Aorta (tissue), 5 donors: ENCODE measurements around the gene KANSL1L. TPM values are rescaled to one million over a fixed set of nuclear protein-coding genes. Genes with fewer than 3 reads are reported as not detected.

Experiments
- ATAC-seq: fragments of 200-7000 bp; cut with Tn5 transposase; one replicate; pipeline ENCODE4 v1.9.1; 2022; ENCODE audit warnings: moderate library complexity; ENCODE audit not compliant: low FRiP score
- DNase-seq, 2 donors: peaks; one replicate each; pipeline ENCODE4 v3.0.0-alpha.2; 2020
- H3K27ac ChIP-seq, 2 donors: one replicate each; pipeline ENCODE4 v1.5.1; 2013; ENCODE audit warnings: low read length in 2 of 2, mild to moderate bottlenecking in 2 of 2, moderate library complexity in 2 of 2, control low read depth in 1 of 2, inconsistent platforms in 1 of 2, low read depth in 1 of 2
- H3K27me3 ChIP-seq, 2 donors: one replicate each; pipeline ENCODE4 v1.6.1; 2013; ENCODE audit warnings: control low read depth in 1 of 2, low read length in 1 of 2, mild to moderate bottlenecking in 1 of 2, moderate library complexity in 1 of 2; ENCODE audit not compliant: insufficient read depth in 2 of 2, control insufficient read depth in 1 of 2
- H3K36me3 ChIP-seq, 2 donors: one replicate each; pipeline ENCODE4 v1.6.1; 2013; ENCODE audit warnings: control low read depth in 1 of 2, low read length in 1 of 2, mild to moderate bottlenecking in 1 of 2; ENCODE audit not compliant: insufficient read depth in 2 of 2, control insufficient read depth in 1 of 2
- H3K4me1 ChIP-seq, 2 donors: one replicate each; pipeline ENCODE4 v1.6.1; 2013; ENCODE audit warnings: low read length in 2 of 2, control low read depth in 1 of 2, mild to moderate bottlenecking in 1 of 2, moderate library complexity in 1 of 2; ENCODE audit not compliant: insufficient read depth in 2 of 2, control insufficient read depth in 1 of 2
- H3K4me3 ChIP-seq, 2 donors: one replicate each; pipeline ENCODE4 v1.5.1; 2013; ENCODE audit warnings: low read length in 2 of 2, control low read depth in 1 of 2, mild to moderate bottlenecking in 1 of 2
- H3K9me3 ChIP-seq: one replicate; pipeline ENCODE4 v1.6.1; 2013; ENCODE audit warnings: mild to moderate bottlenecking, low read length; ENCODE audit not compliant: control insufficient read depth
- WGBS, 2 donors: extraction: QIAGEN DNeasy Blood & Tissue Kit; methylation state at CpG; one replicate each; pipeline ENCODE4 v1.1.7; 2013; 5-methylcytosine and 5-hydroxymethylcytosine counted together
- intact Hi-C, 2 donors: fragments of 100-400 bp; cut with DNase I; formaldehyde crosslinking; loops; one replicate each; pipeline versions ENCODE4 v1.14.2 to v1.15.0; 2022
- polyA plus RNA-seq, 2 donors: library from polyadenylated mRNA; stranded (reverse); fragments of 200-250 nt; gene quantifications; one replicate each; pipeline ENCODE4 v1.2.3, GENCODE V29; 2013
- total RNA-seq, 2 donors: library from RNA; stranded (reverse); fragmentation: NEBNext Ultra II Directional; extraction: Animal tissue kit (Norgen Biotek cat#: 25700); gene quantifications; one replicate each; pipeline ENCODE4 v1.2.1, GENCODE V29; 2021
- donor health status: healthy with polysubstance abuse.
- donor health status: Bipolar disorder and iron deficiency.
- donor health status: DM: no; HTN: no; CAD: no.
- donor health status: DM: no; HTN: no; CAD: no.
- donor health status: DM: yes; HTN: yes; CAD: no.

KANSL1L gene
- total and polyA plus RNA-seq, 4 donors, result 8.1 to 44.1 (median 29.4) TPM

DNA sequence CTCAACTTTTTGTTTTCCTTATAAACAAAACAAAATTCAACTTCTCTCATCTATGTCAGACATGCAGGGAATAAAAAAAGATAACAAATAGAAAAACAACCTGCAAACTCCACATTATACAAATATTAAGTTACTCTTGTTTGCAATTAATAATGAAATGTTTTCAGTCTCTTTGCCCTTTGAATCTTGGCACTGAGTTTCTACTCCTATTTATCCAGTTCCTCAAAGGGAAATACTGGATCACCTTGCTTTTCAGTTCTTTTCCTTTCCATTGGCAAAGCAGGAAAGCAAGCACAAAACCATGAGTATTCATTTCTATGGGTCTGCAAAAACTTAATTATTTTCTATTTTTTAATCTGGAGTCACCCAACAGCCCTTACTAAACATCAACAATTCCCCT is 23.6 kb downstream of the KANSL1L start:
- H3K36me3 ChIP-seq, result peaks cover 6 to 15% of the 10 kb centered on the region in 2 donors
- no peak overlapping the region for H3K27ac ChIP-seq
- H3K4me3 ChIP-seq, result no peak overlapping the region
- H3K9me3 ChIP-seq, result peaks cover 7% of the 10 kb centered on the region
- ATAC-seq (no peak), DNase-seq (no peak)
- no peaks in the 10 kb centered on the region for H3K4me1 ChIP-seq
- no peaks in the 10 kb centered on the region for H3K27me3 ChIP-seq
- intact Hi-C loops, result no loop called here

DNA sequence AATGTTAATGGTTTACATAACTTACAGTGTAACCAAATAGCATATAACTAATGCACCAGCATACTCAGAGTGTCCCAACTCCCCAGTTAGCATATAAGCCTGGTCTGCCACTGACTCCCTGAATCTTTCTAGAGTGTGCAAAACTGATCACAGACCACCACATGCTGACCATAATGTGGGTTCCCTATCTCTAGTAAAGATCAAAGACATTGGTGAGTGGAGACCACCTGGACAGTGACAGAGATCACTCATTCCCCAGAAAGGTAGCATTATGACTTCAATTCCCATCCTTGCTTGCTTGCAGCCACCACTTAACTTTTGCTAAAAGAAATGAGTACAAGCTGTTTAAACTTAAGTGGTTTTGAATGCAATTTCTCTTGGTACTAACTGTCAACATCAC is 39.0 kb downstream of the KANSL1L start:
- Histone ChIP-seq H3K4me1 (peaks cover 0 to 2% of the 10 kb centered on the region in 2 donors), H3K27ac (no peak overlapping the region), H3K27me3 (no peaks in the 10 kb centered on the region), H3K9me3 (no peaks in the 10 kb centered on the region), H3K36me3 (peaks cover 0 to 6% of the 10 kb centered on the region in 2 donors), H3K4me3 (no peak overlapping the region)
- no peak for DNase-seq
- intact Hi-C loops, result no loop called here
- ATAC-seq, result no peak

DNA sequence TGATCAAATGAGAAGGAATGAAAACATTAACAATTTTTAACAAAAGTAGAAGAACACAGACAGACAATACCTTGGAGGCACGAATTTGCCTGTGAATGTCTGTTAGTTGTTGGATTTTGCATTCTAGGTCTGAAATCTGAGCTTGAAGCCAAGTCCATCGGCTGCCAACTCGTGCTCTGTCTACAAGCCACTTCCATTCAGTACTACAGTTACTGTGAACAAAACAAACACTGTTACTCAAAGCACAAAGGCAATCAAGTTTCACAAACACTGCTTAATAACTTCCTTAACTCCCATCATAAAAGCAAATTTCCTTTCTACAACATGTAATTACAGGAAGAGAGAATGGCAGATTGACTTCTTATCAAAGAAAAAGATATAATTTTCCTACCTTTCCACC is 42.2 kb downstream of the KANSL1L start:
- WGBS, 2 donors, result 51 to 57% methylated on average over 3 of the region's 3 CpGs
- ATAC-seq, result no peak
- peaks cover 3 to 6% of the 10 kb centered on the region in 2 donors for H3K36me3 ChIP-seq

GRCh38 chr2:210113614-210114235 is 57.5 kb downstream of the KANSL1L start:
- ATAC-seq (no peak), DNase-seq (no peak)
- no peaks in the 10 kb centered on the region for H3K27me3 ChIP-seq
- H3K27ac ChIP-seq, result no peak overlapping the region
- no peak overlapping the region for H3K4me3 ChIP-seq
- intact Hi-C loops, result no loop called here
- H3K36me3 ChIP-seq, result peaks cover 2 to 7% of the 10 kb centered on the region in 2 donors
- H3K9me3 ChIP-seq, result peaks cover 5% of the 10 kb centered on the region
- no peaks in the 10 kb centered on the region for H3K4me1 ChIP-seq
- WGBS, 2 donors, result 95 to 96% methylated on average over 3 of the region's 3 CpGs

More for the DNA sequence above, 42.2 kb downstream of the KANSL1L start:
- no peak for DNase-seq
- no peaks in the 10 kb centered on the region for H3K27me3 ChIP-seq
- no peak overlapping the region for H3K4me3 ChIP-seq
- intact Hi-C loops, result no loop called here
- H3K4me1 ChIP-seq, result no peaks in the 10 kb centered on the region
- no peaks in the 10 kb centered on the region for H3K9me3 ChIP-seq
- H3K27ac ChIP-seq, result no peak overlapping the region

GRCh38 chr2:210112871-210113270 is 58.3 kb downstream of the KANSL1L start:
- H3K27me3 ChIP-seq, result no peaks in the 10 kb centered on the region
- DNase-seq (no peak), ATAC-seq (no peak)
- intact Hi-C loops, result no loop called here
- no peak overlapping the region for H3K4me3 ChIP-seq
- no peak overlapping the region for H3K27ac ChIP-seq
- H3K36me3 ChIP-seq, result peaks cover 2 to 7% of the 10 kb centered on the region in 2 donors
- H3K4me1 ChIP-seq, result no peaks in the 10 kb centered on the region
- H3K9me3 ChIP-seq, result peaks cover 5% of the 10 kb centered on the region

GRCh38 chr2:210099940-210100339 is 71.3 kb downstream of the KANSL1L start:
- no peaks in the 10 kb centered on the region for H3K9me3 ChIP-seq
- 76 to 90% methylated on average over 6 of the region's 6 CpGs for WGBS, 2 donors
- intact Hi-C loops, result no loop called here

GRCh38 chr2:210094787-210095186 is 76.4 kb downstream of the KANSL1L start:
- H3K36me3 ChIP-seq, result no peaks in the 10 kb centered on the region
- H3K4me3 ChIP-seq, result no peak overlapping the region
- intact Hi-C loops, result no loop called here
- DNase-seq (no peak), ATAC-seq (no peak)
- H3K27me3 ChIP-seq, result no peaks in the 10 kb centered on the region
- H3K27ac ChIP-seq, result no peak overlapping the region
- H3K9me3 ChIP-seq, result no peaks in the 10 kb centered on the region
- H3K4me1 ChIP-seq, result no peaks in the 10 kb centered on the region

More at GRCh38 chr2:210099940-210100339, 71.3 kb downstream of the KANSL1L start:
- H3K36me3 ChIP-seq, result no peaks in the 10 kb centered on the region
- no peak overlapping the region for H3K4me3 ChIP-seq
- no peak for ATAC-seq
- DNase-seq, result no peak
- H3K4me1 ChIP-seq, result no peaks in the 10 kb centered on the region
- no peaks in the 10 kb centered on the region for H3K27me3 ChIP-seq
- H3K27ac ChIP-seq, result no peak overlapping the region

- Histone ChIP-seq H3K4me1 (no peaks in the 10 kb centered on the region), H3K27me3 (no peaks in the 10 kb centered on the region), H3K4me3 (no peak overlapping the region), H3K36me3 (peaks cover 0 to 5% of the 10 kb centered on the region in 2 donors), H3K9me3 (no peaks in the 10 kb centered on the region), H3K27ac (no peak overlapping the region)
- ATAC-seq (no peak), DNase-seq (no peak)
- intact Hi-C loops, result no loop called here
Measured at GRCh38 chr2:210092791-210093190, 78.4 kb downstream of the KANSL1L start.

- H3K4me1 ChIP-seq, result no peaks in the 10 kb centered on the region
- H3K9me3 ChIP-seq, result no peaks in the 10 kb centered on the region
- DNase-seq, result no peak
- intact Hi-C loops, result no loop called here
- H3K36me3 ChIP-seq, result peaks cover 0 to 5% of the 10 kb centered on the region in 2 donors
- no peak overlapping the region for H3K4me3 ChIP-seq
- H3K27ac ChIP-seq, result no peak overlapping the region
- 33 to 38% methylated on average over 2 of the region's 2 CpGs for WGBS, 2 donors
- no peak for ATAC-seq
- H3K27me3 ChIP-seq, result no peaks in the 10 kb centered on the region
Measured at GRCh38 chr2:210086930-210087329, 84.3 kb downstream of the KANSL1L start.
